Fibroblast of the aortic adventitia (primary cell): Measurements from ENCODE around the gene GREM2. TPM values are rescaled to one million over a fixed set of nuclear protein-coding genes. Genes with fewer than 3 reads are reported as not detected.

Source experiments
- DNase-seq: peaks from one replicate; pipeline ENCODE4 v3.0.0-alpha.2; 2010; ENCODE audit warnings: low read depth
- H3K4me3 ChIP-seq: 2 replicates; pipeline ENCODE4 v1.5.1; 2011; ENCODE audit warnings: low read depth, mild to moderate bottlenecking, control low read depth, low read length, moderate library complexity
- total RNA-seq: library from RNA; depleted of rRNA; stranded (reverse); fragments of >200 nt; gene quantifications from 2 replicates; pipeline ENCODE4 v1.2.3, GENCODE V29; 2012; ENCODE audit warnings: low replicate concordance
- TF ChIP-seq, protein P1 (sequence below): IDR thresholded peaks from 2 replicates; pipeline ENCODE4 v1.5.1; 2011; ENCODE audit warnings: mild to moderate bottlenecking, low read length, control low read depth, inconsistent platforms; ENCODE audit not compliant: insufficient read depth

GREM2 gene
- total RNA-seq, 1 donor: 26.8 TPM

GRCh38 chr1:240506176-240506575 lies 105.8 kb downstream of the GREM2 start:
- TF ChIP-seq, protein P1, sequence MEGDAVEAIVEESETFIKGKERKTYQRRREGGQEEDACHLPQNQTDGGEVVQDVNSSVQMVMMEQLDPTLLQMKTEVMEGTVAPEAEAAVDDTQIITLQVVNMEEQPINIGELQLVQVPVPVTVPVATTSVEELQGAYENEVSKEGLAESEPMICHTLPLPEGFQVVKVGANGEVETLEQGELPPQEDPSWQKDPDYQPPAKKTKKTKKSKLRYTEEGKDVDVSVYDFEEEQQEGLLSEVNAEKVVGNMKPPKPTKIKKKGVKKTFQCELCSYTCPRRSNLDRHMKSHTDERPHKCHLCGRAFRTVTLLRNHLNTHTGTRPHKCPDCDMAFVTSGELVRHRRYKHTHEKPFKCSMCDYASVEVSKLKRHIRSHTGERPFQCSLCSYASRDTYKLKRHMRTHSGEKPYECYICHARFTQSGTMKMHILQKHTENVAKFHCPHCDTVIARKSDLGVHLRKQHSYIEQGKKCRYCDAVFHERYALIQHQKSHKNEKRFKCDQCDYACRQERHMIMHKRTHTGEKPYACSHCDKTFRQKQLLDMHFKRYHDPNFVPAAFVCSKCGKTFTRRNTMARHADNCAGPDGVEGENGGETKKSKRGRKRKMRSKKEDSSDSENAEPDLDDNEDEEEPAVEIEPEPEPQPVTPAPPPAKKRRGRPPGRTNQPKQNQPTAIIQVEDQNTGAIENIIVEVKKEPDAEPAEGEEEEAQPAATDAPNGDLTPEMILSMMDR: no peak
- no peak for DNase-seq
- no peak overlapping the region for H3K4me3 ChIP-seq

- DNase-seq: no peak
- no peak overlapping the region for H3K4me3 ChIP-seq
- TF ChIP-seq, protein P1: no peak
These were observed 108.4 kb downstream of the GREM2 start for GRCh38 chr1:240503558-240503957.

DNA sequence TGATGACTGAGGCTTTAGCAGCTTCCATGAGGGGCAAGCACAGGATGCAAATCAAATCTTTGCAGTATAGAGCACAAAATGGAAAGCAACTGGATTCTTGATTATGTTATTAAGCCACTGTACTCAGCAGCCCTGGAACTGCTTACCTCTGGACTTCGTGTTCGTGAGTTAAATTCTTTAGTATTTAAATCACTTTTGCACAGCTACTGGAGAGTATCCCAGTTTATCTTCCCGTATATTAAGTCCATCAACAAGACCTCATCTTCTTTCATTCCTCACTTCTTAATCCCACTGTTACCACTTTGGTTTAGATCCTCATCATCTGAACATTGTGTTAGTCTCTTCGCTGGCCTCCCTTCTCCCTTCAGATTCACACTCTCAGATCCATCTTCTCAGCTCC lies 108.9 kb downstream of the GREM2 start:
- H3K4me3 ChIP-seq: no peak overlapping the region
- no peak for DNase-seq
- TF ChIP-seq, protein P1: no peak

DNA sequence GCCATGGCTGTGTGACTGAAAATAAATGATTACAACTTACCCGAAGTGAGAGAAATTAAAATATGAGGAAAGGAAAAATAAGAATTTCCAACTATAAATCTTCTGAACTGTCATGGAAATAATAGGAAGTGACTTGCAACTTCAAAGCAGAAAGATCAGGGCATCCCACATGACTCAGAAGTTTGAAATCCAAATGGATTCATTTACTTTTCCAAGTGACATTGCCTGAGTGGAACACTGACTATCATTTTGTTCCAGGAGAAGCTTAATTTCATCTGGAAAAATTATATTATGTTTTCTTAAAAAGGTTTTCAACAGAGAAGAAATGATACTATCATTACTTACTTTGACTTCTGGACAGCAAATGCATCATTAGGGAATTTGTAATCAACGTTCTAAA lies 110.8 kb downstream of the GREM2 start:
- peak; percentile 44 for DNase-seq
- H3K4me3 ChIP-seq: no peak overlapping the region
- TF ChIP-seq, protein P1: no peak

DNA sequence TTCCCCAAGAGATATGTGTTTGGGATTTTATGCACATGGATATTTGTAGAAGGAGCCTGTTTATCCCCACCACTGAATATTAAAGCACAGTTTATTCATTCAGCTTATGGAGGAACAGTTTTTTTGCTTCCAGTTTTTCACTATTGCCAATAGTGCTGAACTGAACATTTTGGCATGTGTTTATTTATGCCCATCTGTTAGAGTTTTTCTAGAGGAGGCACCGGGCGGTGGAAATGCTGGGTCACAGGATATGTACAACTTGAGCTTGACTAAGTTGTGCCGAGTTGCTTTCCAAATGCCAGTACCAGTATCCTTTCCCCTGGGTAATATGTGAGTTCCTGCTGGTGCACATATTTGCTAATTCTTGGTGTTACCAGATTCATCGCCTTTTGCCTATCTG lies 111.3 kb downstream of the GREM2 start:
- TF ChIP-seq, protein P1: no peak
- DNase-seq: no peak
- H3K4me3 ChIP-seq: no peak overlapping the region

DNA sequence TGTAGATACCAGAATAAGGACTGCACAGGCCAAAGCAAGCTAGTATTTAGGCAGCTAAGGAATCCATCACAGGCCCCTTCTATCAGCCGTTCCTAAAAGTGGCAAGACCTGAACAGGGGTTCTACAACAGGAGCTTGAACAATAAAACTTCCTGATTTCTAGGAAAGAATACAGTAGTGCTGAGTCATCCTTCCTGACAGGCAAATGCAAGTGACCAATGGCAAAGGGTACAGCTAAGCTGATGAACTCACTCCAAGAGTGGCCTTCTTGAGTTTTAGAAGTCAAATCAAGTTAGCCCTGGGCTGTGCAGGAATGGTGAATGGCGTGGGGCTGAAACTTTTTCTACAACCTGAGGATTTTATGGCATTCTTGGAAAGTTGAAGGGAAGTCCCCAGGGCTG lies 112.9 kb downstream of the GREM2 start:
- TF ChIP-seq, protein P1: no peak
- peak; percentile 57 for DNase-seq
- no peak overlapping the region for H3K4me3 ChIP-seq

DNA sequence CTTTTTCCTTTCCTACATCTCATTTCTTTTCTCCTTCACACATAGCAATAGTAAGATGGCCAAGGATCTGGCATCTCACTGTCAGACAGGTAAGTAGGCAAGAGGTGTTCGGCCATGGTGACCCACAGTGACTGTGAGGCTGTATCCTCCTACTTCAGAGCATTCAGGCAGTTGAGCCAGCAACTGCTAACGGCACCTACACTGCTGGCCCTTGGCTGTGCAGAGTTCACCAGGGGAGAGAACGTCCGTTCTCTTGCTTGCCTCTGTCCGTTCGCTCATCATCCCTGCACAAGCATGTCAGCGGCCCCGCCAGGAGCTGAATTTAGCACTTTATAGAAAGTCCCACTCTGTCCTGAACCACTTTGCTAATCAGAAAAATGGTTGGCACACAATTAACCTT lies 113.6 kb downstream of the GREM2 start:
- no peak overlapping the region for H3K4me3 ChIP-seq
- TF ChIP-seq, protein P1: no peak
- no peak for DNase-seq
